ENCODE measurements around the gene TYMS. TPM values are rescaled to one million over a fixed set of nuclear protein-coding genes. Genes with fewer than 3 reads are reported as not detected.

TYMS gene
- polyA plus RNA-seq, 3 donors = not detected

DNA sequence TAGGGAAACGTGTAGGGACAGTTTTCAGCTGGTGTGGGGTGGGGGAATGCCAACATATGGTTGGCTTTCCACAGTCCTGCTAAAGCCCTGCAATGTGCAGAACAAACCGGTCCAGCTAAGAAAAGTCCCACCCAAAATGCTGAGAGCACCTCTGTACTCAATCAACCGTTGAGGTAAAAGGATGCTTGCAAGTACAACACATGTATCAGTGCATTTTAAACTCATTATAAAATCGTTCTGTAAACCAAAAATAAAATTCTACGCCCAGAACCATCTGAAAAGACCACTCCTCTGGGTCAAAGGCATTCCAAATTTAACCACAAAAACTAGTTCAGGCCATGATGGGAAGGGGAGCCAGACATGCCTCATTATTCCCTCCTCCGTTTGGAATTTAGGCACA is 2.0 kb upstream of the TYMS start:
- H3K9ac ChIP-seq (ENCODE audit: insufficient read depth, low read length, poor library complexity, severe bottlenecking) = no peak overlapping the region
- H3K4me2 ChIP-seq (replicated peaks; ENCODE audit: extremely low read depth, low read length, poor library complexity, severe bottlenecking) = no peak overlapping the region
- no peaks in the 10 kb centered on the region for H3K36me3 ChIP-seq (replicated peaks in 1 of 2; ENCODE audit: control insufficient read depth in 1 of 2, insufficient read depth in 2 of 2, low read length in 2 of 2)
- H3K4me3 ChIP-seq (replicated peaks in 1 of 3; ENCODE audit: low read depth in 2 of 3, low read length in 3 of 3) = no peak overlapping the region
- Mint-ChIP-seq H3K4me1 (peaks cover 49% of the 10 kb centered on the region), H3K27ac (no peak overlapping the region), H3K36me3 (peaks cover 13 to 14% of the 10 kb centered on the region in 2 donors), H3K4me3 (no peak overlapping the region), H3K9me3 (peaks cover 0 to 7% (median 0%) of the 10 kb centered on the region in 7 donors), H3K27me3 (ENCODE audit: low read depth in 3 of 3) (peaks cover 14 to 20% (median 16%) of the 10 kb centered on the region in 3 donors)
- no peaks in the 10 kb centered on the region for H3K9me3 ChIP-seq (replicated peaks in 1 of 2; ENCODE audit: control insufficient read depth in 1 of 2, insufficient read depth in 1 of 2, low read length in 2 of 2)
- 90% methylated on average over 6 of the region's 6 CpGs for WGBS (ENCODE audit: insufficient coverage)
- H3K27me3 ChIP-seq (ENCODE audit: control insufficient read depth in 2 of 2, insufficient read depth in 2 of 2, low read length in 2 of 2) = peaks cover 0 to 9% of the 10 kb centered on the region in 2 donors
- H3K79me2 ChIP-seq (ENCODE audit: insufficient read depth, low read length) = peaks cover 65% of the 10 kb centered on the region
- TF ChIP-seq, protein P1, sequence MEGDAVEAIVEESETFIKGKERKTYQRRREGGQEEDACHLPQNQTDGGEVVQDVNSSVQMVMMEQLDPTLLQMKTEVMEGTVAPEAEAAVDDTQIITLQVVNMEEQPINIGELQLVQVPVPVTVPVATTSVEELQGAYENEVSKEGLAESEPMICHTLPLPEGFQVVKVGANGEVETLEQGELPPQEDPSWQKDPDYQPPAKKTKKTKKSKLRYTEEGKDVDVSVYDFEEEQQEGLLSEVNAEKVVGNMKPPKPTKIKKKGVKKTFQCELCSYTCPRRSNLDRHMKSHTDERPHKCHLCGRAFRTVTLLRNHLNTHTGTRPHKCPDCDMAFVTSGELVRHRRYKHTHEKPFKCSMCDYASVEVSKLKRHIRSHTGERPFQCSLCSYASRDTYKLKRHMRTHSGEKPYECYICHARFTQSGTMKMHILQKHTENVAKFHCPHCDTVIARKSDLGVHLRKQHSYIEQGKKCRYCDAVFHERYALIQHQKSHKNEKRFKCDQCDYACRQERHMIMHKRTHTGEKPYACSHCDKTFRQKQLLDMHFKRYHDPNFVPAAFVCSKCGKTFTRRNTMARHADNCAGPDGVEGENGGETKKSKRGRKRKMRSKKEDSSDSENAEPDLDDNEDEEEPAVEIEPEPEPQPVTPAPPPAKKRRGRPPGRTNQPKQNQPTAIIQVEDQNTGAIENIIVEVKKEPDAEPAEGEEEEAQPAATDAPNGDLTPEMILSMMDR (IDR thresholded peaks at IDR 0.05) = no peak
- no peaks in the 10 kb centered on the region for H4K20me1 ChIP-seq (ENCODE audit: insufficient read depth, low read length)
- DNase-seq = no peak
- no peak overlapping the region for H3K27ac ChIP-seq (ENCODE audit: low read depth in 1 of 2, low read length in 2 of 2)
- intact Hi-C loops (cut with micrococcal nuclease) = no loop called here
- no peak overlapping the region for H2AFZ ChIP-seq (ENCODE audit: insufficient read depth, low read depth, low read length, poor library complexity, severe bottlenecking)
- peaks cover 15 to 40% of the 10 kb centered on the region in 2 donors for H3K4me1 ChIP-seq (ENCODE audit: control insufficient read depth in 1 of 2, insufficient read depth in 2 of 2, low read length in 2 of 2)

DNA sequence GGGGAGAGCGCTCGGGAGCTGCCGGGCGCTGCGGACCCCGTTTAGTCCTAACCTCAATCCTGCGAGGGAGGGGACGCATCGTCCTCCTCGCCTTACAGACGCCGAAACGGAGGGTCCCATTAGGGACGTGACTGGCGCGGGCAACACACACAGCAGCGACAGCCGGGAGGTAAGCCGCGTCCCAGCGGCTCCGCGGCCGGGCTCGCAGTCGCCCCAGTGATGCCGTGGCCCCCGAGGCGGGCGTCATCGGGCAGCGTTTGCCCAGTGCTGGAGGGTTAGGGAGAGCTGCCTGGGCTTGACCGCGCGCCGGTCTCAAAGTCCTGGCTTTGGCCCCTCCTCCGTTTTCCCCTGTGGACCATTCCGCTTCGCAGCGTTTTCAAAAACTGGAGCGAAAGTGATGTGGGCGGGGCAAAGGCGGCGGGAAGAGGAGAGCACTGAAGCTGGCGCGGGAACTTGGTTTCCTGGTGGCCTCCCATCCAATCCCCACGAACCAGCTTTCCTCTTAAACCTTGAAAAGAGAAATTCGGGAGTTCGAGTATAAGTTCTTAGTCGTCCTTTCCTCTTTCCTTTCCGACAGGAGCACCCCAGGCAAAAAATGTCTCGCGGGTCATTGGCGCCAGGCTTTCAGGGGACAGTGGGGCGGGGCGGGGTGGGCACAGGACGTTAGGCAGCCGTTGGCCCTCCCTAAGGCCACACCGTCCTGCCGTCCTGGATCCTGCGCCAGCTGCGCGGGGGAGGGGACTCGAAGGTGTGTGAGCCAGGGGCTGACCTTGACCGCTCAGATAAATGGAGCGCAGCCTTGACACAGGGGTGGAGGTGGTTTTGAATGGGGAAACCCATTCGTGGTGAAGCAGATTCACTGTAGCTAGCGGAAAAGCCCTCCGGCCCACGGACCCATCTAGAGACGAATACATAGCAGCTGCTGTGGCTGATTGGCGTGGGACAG is 821 bp downstream of the TYMS start:
- Mint-ChIP-seq H3K27ac (peak overlapping the region in 3 of 7 donors; percentile 15 to 48 (median 30)), H3K4me3 (peak overlapping the region; percentile 91 to 95), H3K36me3 (peaks cover 22 to 30% of the 10 kb centered on the region in 2 donors), H3K9me3 (peaks cover 0 to 9% (median 2%) of the 10 kb centered on the region in 7 donors), H3K27me3 (ENCODE audit: low read depth in 3 of 3) (peaks cover 14 to 20% (median 16%) of the 10 kb centered on the region in 3 donors), H3K4me1 (peaks cover 38% of the 10 kb centered on the region)
- peak overlapping the region; percentile 100 for H3K4me2 ChIP-seq (replicated peaks; ENCODE audit: extremely low read depth, low read length, poor library complexity, severe bottlenecking)
- TF ChIP-seq, protein P1 (IDR thresholded peaks at IDR 0.05) = no peak
- peak overlapping the region; percentile 92 for H2AFZ ChIP-seq (ENCODE audit: insufficient read depth, low read depth, low read length, poor library complexity, severe bottlenecking)
- no peak overlapping the region for H3K27ac ChIP-seq (ENCODE audit: low read depth in 1 of 2, low read length in 2 of 2)
- peaks cover 0 to 9% of the 10 kb centered on the region in 2 donors for H3K27me3 ChIP-seq (ENCODE audit: control insufficient read depth in 2 of 2, insufficient read depth in 2 of 2, low read length in 2 of 2)
- peaks cover 13 to 26% of the 10 kb centered on the region in 2 donors for H3K4me1 ChIP-seq (ENCODE audit: control insufficient read depth in 1 of 2, insufficient read depth in 2 of 2, low read length in 2 of 2)
- no peaks in the 10 kb centered on the region for H3K36me3 ChIP-seq (replicated peaks in 1 of 2; ENCODE audit: control insufficient read depth in 1 of 2, insufficient read depth in 2 of 2, low read length in 2 of 2)
- no peaks in the 10 kb centered on the region for H4K20me1 ChIP-seq (ENCODE audit: insufficient read depth, low read length)
- DNase-seq = peak; percentile 23 to 36 (median 34)
- 0% methylated on average over 45 of the region's 72 CpGs for WGBS (ENCODE audit: insufficient coverage)
- peak overlapping the region; percentile 60 for H3K9ac ChIP-seq (ENCODE audit: insufficient read depth, low read length, poor library complexity, severe bottlenecking)
- peaks cover 76% of the 10 kb centered on the region for H3K79me2 ChIP-seq (ENCODE audit: insufficient read depth, low read length)
- H3K9me3 ChIP-seq (replicated peaks in 1 of 2; ENCODE audit: control insufficient read depth in 1 of 2, insufficient read depth in 1 of 2, low read length in 2 of 2) = peaks cover 0 to 4% of the 10 kb centered on the region in 2 donors
- H3K4me3 ChIP-seq (replicated peaks in 1 of 3; ENCODE audit: low read depth in 2 of 3, low read length in 3 of 3) = peak overlapping the region; percentile 63 to 95 (median 79)
- intact Hi-C loops (cut with micrococcal nuclease) = no loop called here
